Stimulated activated CD8-positive, alpha-beta memory T cell treated with anti-CD3 and anti-CD28 coated beads, Interleukin-4, amount 100 ng/mL, for 1 hour (primary cell): Measurements from ENCODE around the gene RALY.

Experiments used
- DNase-seq, 2 donors: peaks; one replicate each; pipeline ENCODE4 v3.0.0-alpha.2; 2020; ENCODE audit warnings: low read depth in 2 of 2, low spot score in 1 of 2

The RALY gene

DNA sequence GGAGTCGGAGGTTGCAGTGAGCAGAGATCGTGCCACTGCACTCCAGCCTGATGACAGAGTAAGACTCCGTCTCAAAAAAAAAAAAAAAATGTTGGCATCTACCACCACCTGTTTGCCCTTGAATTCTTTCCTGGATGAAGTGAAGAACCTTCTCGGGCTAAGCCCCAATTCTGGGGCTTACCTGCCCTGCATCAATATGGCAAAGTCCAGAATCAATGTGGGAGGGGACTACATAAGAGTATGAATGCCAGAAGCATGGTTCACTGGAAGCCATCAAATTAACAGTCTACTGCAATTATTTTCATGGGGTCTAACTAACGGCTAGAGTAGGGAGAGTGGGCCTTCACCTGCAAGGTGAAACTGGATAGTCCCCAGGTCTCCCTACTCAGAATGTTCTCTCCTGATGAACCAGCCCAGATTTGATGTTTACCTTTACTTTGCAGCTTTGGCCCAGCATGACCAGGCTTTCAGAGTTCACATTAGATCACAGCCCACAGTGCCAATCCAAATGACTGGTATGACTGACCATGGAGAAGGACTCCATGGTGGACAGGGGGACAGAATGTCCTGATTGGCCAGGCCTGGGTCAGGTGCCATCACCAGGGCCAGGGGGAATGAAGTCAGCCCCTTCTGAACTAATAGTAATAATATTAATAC, 7.0 kb upstream of the RALY start:
- no peak for DNase-seq

DNA sequence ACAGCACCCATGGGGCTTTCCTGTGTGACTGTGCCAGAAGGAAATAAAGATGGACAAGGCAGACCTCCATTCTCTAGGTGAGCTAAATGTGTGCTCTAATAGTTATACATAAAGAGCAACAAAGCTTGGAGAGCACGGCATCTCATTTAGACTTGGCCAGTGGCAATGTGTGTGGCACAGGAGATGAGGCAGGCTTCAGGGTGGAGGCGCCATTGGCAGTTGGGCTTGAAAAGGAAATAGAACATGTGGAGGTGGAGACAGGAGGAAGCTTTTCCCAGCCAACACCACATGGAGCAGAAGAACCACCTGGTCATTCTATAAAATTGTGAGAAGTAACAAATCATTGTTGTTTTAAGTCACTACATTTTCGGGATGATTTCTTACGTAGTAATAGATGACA, 3.6 kb upstream of the RALY start:
- no peak for DNase-seq

DNA sequence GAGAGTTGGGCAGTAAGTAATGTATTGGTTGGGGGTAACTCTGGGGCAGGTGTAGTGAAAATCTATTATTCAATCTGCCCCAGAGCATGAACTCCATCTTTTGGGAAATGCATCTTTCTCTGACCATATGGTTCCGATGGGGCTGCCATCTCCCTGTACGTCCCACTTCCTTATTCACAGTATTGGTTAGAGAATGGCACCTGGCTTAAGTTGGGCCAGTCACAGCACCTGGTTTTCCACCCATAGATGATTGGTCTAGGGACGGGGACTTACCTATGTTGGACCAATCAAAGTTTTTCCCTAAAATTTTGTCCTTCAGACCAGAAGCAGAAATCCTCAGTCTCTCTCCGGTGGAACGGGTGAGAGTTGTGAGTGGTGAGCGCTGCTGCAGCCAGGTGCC, 2.2 kb upstream of the RALY start:
- no peak for DNase-seq

DNA sequence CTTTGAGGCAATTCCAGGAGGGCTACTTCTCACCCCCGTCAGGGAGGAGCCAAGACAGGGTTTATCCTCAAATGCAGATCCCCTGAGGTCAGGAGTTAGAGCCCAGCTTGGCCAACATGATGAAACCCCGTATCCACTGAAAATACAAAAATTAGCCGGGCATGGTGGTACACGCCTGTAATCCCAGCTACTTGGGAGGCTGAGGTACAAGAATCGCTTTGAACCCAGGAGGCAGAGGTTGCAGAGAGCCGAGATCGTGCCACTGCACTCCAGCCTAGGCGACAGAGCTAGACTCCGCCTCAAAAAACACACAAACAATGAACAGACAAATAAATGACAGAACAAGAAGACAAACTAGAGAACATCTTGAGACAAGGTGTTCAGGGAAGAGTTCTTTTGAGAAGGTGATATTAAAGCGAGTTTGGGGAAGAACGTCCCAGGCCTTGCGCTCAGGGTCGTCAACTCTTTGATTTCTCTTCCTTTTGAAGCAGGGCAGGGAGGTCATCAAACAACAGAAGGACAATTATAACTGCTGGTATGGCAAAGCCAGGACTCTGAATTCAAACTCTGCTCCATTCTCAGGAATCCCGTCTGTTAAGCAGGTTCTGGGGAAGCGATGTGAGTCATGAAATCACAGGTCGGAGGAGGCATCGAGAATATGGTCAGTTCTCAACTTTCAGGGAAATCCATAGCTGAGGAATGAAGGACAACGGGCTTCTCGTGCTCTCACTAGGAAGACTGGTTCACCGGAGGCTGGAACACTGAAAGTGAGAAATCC, 1.4 kb upstream of the RALY start:
- no peak for DNase-seq

DNA sequence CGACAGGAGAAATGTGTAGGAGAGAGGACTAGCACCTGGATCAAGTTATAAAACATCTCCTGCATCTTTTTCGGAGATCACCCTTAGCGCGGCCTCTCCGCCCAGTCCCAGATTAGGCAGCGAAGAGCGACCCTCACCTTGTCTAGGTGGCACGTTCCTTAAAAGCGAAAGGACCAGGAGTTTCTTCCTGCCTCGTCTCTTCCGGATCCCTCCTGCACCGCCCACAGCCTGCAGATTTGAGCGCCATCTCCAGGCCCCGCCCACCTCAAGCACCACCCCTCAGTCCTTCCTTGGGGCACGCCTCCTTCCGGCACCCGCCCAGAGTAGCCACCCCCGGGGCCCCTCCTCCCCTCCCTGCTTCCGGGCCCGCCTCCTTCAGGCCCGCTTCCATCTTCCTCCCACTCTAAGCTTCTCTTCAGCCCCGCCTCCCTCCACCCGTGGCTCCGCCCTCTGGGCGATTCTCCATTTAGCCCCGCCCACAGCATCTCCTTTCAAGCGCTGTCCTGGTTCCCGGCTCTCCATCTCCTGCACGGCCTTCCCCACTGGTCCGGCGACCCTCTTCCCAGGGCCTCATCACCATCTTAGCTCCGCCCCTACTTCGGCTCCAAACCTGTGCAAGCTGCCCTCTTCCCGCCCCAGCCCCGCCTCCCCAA, 662 bp upstream of the RALY start:
- peak; percentile 97 to 99 for DNase-seq

DNA sequence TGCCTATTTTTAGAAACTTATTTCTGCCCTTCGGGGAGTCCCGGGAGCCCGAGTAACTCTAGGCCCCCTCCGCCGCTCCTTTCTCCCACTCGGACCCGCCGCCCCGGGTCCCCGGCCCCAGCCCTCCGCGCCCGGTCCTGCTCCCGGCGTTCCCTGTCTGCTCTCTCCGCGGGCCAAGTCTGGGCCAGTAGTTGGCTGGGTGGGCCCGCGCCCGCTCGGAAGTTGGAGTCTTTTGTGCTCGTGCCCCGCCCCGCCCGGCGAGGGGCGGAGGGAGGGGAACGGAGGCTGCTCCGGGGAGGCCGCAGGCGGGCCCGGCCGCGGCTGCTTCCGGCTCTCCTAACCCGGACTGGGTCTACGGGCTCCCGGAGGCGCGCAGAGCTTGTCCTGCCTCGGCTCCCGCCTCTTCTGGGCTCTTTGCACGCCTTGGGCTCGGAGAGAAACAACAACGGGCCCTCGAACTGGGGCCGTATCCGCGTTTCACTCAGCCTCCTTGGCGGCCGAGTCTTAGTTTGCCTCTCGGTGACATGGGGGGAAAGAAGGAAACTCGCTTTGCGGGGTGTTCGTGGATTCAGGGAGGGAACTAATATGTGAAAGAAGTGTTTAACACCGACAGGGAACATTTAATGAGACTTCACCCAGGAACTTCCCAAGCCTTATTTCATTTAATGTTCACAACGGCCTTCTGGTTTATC, 657 bp downstream of the RALY start:
- peak; percentile 46 to 61 for DNase-seq

DNA sequence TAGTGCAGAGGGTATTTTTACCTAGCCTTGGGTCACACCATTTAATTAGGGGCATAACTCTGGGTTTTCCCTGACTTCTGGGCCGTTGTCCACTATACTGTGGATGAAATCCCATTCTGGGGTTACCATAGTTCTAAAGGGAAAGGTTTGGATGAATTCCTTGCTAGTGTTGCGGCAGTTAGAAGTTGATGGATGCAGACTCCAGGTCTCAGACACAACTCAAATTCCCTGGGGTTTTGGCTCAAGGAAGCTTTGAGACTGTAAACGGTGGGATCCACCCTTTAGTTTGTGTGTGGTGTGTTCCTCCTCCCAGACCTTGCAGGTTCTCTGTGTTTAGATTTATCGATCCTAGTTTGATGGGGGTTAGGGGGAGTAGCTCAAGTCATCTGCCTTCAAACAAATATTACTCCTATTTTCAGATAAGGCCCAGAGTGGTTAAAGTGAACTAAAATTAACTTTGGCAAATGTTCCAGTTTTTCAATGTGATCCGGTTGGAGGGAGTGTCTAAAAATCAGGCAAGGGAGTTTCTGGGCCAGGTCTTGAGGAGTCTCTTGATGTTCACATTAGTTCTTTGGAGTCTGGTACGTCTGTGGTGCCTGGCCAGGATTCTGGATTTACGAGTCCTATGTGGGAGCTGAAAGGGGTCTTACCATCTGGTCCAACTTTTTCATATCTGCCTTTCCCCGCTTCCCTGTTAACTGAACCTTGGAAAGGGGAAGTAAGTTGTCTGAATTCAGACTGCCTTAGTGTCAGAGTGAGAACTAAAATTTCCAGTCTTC, 1.5 kb downstream of the RALY start:
- DNase-seq, result no peak

DNA sequence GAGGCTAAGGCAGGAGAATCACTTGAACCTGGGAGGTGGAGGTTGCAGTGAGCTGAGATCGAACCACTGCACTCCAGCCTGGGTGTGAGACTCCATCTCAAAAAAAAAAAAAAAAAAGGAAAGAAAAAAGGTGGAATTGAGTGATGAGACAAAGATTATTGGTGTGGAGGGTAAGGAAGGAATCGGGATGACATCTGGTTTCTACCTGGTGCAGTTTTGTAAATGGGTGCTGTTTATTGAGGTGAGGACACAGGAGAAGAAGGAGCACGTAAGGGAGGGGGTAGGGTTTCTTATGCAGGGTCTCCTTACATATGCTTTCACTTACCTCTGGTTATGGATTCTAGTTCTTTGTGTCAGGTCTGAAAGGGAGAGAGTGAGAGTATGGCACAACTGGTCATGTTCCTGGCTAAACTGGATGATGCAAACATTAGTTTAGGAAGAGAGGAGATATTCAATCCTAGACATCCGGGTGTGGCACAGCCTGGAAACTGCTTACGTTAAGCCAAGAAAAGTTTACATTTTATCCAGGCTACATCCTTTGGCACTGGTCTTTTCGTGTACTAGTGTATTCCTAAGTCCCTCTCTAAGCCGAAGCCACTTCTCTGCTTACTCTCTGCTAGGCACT, 5.4 kb downstream of the RALY start:
- no peak for DNase-seq

DNA sequence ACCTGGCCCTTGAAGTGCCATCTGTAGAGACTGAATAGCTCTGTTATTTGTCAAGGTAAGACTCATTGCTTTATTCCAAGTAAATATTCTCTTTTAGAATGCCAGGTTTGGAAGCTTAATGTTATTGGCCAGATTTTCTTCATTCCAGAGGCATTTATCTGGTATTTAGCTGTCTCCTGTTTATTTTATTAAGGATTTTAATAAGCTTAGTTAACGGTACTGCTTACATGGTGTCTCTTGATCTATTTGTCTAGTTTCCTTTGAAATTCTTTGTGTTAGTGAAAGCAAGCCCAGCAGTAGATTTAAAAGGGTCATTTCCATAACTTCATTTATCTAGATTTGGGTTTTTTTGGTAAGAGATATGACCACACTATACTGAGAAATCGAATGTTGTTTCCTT, 7.7 kb downstream of the RALY start:
- DNase-seq, result no peak

DNA sequence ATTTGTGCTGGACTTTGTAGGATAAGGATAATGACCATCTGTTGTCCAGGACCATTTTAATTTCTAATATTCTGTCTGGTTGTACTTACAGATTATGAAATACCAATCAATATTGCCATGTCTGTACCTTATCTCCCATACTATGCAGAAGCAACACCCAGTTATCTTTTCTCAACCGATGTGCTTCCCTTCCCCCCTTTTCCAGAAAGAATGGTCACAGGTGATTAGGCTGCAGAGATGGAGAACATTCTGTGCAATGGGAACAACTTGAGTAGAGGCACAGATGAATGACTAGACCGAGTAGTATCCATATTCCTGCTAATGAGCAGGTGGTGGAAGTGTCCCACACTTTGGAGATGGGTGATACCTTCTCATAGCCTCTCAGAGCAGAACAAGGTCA, 10.5 kb downstream of the RALY start:
- DNase-seq, result no peak

DNA sequence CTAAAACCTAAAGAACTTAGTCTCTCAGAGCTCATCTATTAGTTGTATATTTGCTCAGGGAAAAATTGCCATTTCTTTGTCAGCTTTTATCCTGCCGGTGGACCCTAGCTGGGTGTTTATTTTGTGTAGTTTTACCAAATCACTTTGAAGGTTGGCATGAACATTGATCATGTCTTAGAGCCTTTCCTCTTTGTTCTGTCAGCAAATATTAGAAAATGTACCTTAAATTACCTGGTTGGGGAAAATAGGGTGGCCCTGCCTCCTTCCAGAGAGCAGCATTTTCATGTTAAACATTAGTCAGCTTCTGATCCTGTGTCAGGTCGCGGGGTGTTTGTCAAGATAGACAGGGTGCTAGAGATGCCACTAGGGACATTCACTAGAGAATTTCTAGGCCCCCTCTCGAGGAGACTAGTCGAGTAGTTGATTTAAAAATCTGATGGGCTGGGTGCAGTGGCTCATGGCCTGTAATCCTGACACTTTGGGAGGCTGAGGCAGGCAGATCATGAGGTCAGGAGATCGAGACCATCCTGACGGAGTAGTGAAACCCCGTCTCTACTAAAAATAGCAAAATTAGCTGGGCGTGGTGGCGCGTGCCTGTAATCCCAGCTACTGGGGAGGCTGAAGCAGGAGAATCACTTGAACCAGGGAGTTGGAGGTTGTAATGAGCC, 11.2 kb downstream of the RALY start:
- DNase-seq, result no peak

DNA sequence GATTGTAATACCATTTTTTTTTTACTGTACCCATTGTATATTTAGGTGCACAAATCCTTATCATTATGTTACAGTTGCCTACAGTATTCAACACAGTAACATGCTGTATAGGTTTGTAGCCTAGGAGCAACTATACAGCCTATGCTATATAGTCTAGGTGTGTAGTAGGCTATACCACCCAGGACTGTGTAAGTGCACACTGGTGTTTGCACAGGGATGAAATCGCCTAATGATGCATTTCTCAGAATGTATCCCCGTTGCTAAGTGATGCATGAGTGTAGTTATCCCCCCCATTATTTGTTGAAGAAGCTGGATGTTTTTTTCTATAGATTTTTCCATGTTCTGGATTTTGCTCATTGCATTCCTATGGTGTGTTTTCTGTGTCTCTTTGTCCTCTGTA, 12.9 kb downstream of the RALY start:
- DNase-seq, result no peak

DNA sequence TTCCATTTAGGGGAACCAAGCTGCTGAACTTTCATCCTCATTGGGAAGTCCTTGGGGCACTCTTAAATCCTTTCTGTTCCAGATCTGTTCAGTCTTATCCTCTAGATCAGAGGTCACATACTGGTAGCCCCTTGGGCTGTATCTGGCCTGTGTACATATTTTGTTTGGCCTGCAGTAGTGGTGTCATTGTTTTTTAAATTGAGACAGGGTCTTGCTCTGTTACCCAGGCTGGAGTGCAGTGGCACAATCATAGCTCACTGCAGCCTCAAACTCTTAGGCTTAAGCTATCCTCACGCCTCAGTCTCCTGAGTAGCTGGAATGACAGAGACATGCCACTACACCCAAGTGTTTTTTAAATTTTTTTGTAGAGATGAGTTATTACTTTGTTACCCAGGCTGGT, 14.8 kb downstream of the RALY start:
- DNase-seq, result no peak

DNA sequence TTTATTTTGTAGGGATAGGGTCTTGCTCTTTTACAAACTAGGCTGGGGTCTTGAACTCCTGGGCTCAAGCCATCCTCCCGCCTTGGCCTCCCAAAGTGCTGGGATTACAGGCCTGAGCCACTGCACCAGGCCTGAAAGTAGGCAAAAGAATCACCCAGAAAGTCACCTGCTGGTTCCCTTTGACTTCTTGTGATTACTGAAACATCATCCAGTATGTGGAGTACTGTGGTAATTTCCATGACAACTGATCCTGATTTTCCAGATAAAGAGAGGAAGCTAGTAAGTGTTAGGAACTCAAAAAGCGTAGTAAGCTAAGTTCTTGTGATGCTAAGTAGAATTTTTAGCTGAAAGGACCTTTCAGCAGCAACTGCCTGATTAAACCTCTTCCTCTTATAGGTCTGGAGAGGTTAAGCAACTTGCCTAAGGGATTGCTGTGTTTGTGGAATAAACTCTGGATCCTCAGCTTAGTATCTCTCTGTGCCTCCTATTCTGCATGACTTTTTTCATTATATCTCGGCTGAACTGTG, 16.8 kb downstream of the RALY start:
- no peak for DNase-seq

DNA sequence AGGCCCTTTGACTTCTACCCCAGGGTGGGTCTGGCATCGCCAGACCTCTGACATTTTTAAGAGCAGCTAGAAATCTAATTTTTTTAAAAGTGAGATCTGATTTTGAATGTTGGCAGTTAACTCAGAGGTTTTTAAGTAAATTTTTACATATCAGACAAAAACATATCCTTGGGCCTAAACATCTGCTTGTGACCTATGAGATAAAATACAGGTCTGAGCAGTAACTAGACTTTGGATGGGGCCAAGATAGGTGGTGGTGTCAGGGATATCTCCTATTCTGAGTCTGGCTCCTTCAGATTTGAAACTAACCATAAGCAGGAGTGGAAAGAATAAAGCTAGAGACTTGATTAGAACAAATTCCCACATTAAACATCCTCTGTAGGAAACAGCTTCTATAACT, 17.6 kb downstream of the RALY start:
- DNase-seq, result no peak

DNA sequence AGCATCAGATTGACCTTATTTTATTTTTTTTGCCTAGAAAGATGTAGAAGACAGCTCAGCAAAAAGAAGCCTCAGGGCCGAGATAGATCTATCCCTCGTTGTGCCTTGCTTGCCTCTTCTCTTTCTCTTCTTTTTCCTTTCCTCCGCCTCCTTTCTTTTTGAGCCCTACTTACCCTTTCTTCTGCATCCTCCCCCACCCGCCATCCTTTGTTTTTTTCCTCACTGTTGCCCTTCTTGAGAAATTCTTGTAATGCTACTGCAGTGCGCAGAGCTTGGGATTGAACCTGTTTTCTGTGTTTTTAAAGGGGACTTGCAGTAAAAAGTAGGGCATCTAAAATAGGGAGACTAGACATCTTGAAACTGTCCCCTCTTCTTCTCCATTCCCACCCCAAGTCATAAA, 18.6 kb downstream of the RALY start:
- DNase-seq, result no peak

DNA sequence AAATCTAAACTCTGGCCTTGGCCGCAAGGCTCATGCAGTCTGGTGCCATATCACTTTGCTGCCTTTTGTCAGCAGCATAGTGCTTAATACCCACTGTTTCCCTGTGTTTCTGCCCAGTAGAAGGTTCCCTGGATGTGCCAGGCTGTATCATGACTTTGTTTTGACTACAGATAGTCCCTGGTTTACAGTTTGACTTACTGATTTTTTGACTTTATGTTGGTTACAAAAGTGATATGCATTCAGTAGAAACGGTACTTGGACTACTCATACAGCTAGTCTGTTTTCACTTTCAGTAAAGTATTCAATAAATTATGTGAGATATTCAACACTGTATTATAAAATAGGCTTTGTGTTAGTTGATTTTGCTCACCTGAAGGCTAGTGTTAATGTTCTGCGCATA, 19.0 kb downstream of the RALY start:
- no peak for DNase-seq

DNA sequence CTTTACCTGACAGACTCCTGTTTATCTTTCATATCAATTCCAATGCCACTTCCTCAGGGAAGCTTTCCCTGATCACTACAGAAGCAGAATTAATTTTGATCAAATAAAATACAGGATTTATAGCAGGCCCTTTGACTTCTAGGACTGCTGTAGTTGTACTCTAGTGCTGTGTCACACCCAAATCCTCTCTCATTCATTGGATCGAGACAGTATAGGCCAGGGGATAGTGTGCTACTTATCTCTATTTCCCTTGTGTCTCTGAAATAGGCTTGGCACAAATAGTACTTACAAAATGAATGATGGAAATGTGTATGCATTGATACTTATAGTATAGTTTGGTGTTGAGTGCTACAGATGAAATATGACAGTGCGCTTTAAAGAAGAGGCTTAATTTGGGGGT, 19.8 kb downstream of the RALY start:
- no peak for DNase-seq

DNA sequence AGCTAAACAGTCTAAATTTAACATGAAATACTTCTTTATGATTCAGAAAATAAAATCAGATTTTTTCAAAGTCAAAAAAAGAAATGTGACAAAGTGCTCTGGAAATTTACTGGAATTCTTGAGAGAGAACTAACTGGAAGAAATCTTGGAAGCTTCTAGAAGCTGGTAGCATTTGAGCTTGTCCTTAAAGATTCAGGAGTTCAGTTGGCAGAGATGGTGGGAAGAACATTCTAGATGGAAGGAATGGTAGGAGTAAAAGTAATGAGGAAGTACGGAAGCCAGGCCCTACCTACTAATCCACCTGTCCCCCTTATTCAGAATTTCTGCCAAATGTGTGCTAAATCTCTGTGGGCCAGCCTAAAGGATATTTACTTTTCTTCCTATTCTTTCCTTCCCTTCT, 21.2 kb downstream of the RALY start:
- no peak for DNase-seq
